ENCODE measurements around the gene ANTXR1. TPM values are rescaled to one million over a fixed set of nuclear protein-coding genes. Genes with fewer than 3 reads are reported as not detected.

The ANTXR1 gene
- polyA plus RNA-seq, 1 donor (not counting 4 experiments of a cell fraction or from before 2014, with no cell fraction given) = 20.4 TPM

- dilution Hi-C loops (cut with MboI; ENCODE audit: extremely low pct_ligation_motif_present, low sequenced_read_pairs) = no loop called here
- Histone ChIP-seq H3K9me3 (ENCODE audit: control insufficient read depth, low read depth, low read length) (no peaks in the 10 kb centered on the region), H4K20me1 (ENCODE audit: control insufficient read depth, extremely low read depth, insufficient read depth, low read length) (no peaks in the 10 kb centered on the region), H2AFZ (ENCODE audit: control insufficient read depth, low read length) (no peak overlapping the region), H3K4me2 (ENCODE audit: control insufficient read depth, extremely low read depth, insufficient read depth, low read depth, low read length) (no peak overlapping the region), H3K4me3 (ENCODE audit: control insufficient read depth in 2 of 3, extremely low read depth in 1 of 3, insufficient read depth in 2 of 3, low read depth in 1 of 3, low read length in 3 of 3) (no peak overlapping the region), H3K36me3 (ENCODE audit: control insufficient read depth in 2 of 2, extremely low read depth in 1 of 2, insufficient read depth in 2 of 2, low read length in 2 of 2) (no peaks in the 10 kb centered on the region), H3K27ac (ENCODE audit: control insufficient read depth, insufficient read depth, low read length) (no peak overlapping the region), H3K9me1 (ENCODE audit: control insufficient read depth, extremely low read depth, insufficient read depth, low read length) (no peaks in the 10 kb centered on the region), H3K27me3 (ENCODE audit: control insufficient read depth, extremely low read depth, insufficient read depth, low read length) (no peaks in the 10 kb centered on the region), H3K9ac (ENCODE audit: control insufficient read depth, extremely low read depth, insufficient read depth, low read length) (no peak overlapping the region), H3K4me1 (ENCODE audit: control insufficient read depth, extremely low read depth, insufficient read depth, low read length) (no peaks in the 10 kb centered on the region), H3K79me2 (ENCODE audit: control insufficient read depth, insufficient read depth, low read length) (no peaks in the 10 kb centered on the region)
- no peak for TF ChIP-seq EZH2 (IDR thresholded peaks at IDR 0.05; ENCODE audit: low read length)
- FAIRE-seq = no peak
- DNase-seq (ENCODE audit: low read depth, low spot score) = no peak
Observed at GRCh38 chr2:68987021-68987503, 25.9 kb upstream of the ANTXR1 start.

- Histone ChIP-seq H2AFZ (ENCODE audit: control insufficient read depth, low read length) (no peak overlapping the region), H3K4me1 (ENCODE audit: control insufficient read depth, extremely low read depth, insufficient read depth, low read length) (no peaks in the 10 kb centered on the region), H3K4me2 (ENCODE audit: control insufficient read depth, extremely low read depth, insufficient read depth, low read depth, low read length) (no peak overlapping the region), H3K79me2 (ENCODE audit: control insufficient read depth, insufficient read depth, low read length) (no peaks in the 10 kb centered on the region), H3K9me1 (ENCODE audit: control insufficient read depth, extremely low read depth, insufficient read depth, low read length) (no peaks in the 10 kb centered on the region), H3K4me3 (ENCODE audit: control insufficient read depth in 2 of 3, extremely low read depth in 1 of 3, insufficient read depth in 2 of 3, low read depth in 1 of 3, low read length in 3 of 3) (no peak overlapping the region), H4K20me1 (ENCODE audit: control insufficient read depth, extremely low read depth, insufficient read depth, low read length) (no peaks in the 10 kb centered on the region), H3K9ac (ENCODE audit: control insufficient read depth, extremely low read depth, insufficient read depth, low read length) (no peak overlapping the region), H3K36me3 (ENCODE audit: control insufficient read depth in 2 of 2, extremely low read depth in 1 of 2, insufficient read depth in 2 of 2, low read length in 2 of 2) (no peaks in the 10 kb centered on the region), H3K27me3 (ENCODE audit: control insufficient read depth, extremely low read depth, insufficient read depth, low read length) (no peaks in the 10 kb centered on the region), H3K27ac (ENCODE audit: control insufficient read depth, insufficient read depth, low read length) (no peak overlapping the region), H3K9me3 (ENCODE audit: control insufficient read depth, low read depth, low read length) (no peaks in the 10 kb centered on the region)
- FAIRE-seq (no peak), DNase-seq (ENCODE audit: low read depth, low spot score) (no peak)
- TF ChIP-seq EZH2 (IDR thresholded peaks at IDR 0.05; ENCODE audit: low read length) = no peak
- dilution Hi-C loops (cut with MboI; ENCODE audit: extremely low pct_ligation_motif_present, low sequenced_read_pairs) = no loop called here
Observed at GRCh38 chr2:68989035-68989434, 23.9 kb upstream of the ANTXR1 start.

DNA sequence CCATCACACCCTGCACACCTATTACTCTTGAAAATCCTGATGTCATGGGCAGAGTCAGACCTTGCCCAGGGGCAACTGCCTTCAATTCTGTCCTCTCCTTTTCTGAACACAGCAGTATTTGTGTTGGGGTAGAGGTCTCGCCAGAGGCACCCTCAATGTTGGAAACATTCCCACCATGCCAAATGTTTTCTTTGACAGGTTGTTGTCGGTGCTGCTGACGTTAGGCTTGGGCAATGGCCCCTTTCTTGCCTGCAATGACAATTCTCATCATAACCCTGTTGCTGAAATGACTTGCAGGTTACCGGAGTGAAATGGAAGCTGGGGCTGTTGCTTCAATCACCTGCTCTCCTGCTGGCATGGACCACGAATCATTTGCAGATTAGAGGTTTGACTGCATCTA, 20.6 kb upstream of the ANTXR1 start:
- no peak for FAIRE-seq
- Histone ChIP-seq H3K36me3 (ENCODE audit: control insufficient read depth in 2 of 2, extremely low read depth in 1 of 2, insufficient read depth in 2 of 2, low read length in 2 of 2) (no peaks in the 10 kb centered on the region), H4K20me1 (ENCODE audit: control insufficient read depth, extremely low read depth, insufficient read depth, low read length) (no peaks in the 10 kb centered on the region), H3K9me3 (ENCODE audit: control insufficient read depth, low read depth, low read length) (no peaks in the 10 kb centered on the region), H3K27ac (ENCODE audit: control insufficient read depth, insufficient read depth, low read length) (no peak overlapping the region), H2AFZ (ENCODE audit: control insufficient read depth, low read length) (no peak overlapping the region), H3K9me1 (ENCODE audit: control insufficient read depth, extremely low read depth, insufficient read depth, low read length) (no peaks in the 10 kb centered on the region), H3K4me3 (ENCODE audit: control insufficient read depth in 2 of 3, extremely low read depth in 1 of 3, insufficient read depth in 2 of 3, low read depth in 1 of 3, low read length in 3 of 3) (no peak overlapping the region), H3K79me2 (ENCODE audit: control insufficient read depth, insufficient read depth, low read length) (no peaks in the 10 kb centered on the region), H3K4me1 (ENCODE audit: control insufficient read depth, extremely low read depth, insufficient read depth, low read length) (no peaks in the 10 kb centered on the region), H3K27me3 (ENCODE audit: control insufficient read depth, extremely low read depth, insufficient read depth, low read length) (peaks cover 4% of the 10 kb centered on the region), H3K9ac (ENCODE audit: control insufficient read depth, extremely low read depth, insufficient read depth, low read length) (no peak overlapping the region), H3K4me2 (ENCODE audit: control insufficient read depth, extremely low read depth, insufficient read depth, low read depth, low read length) (no peak overlapping the region)
- dilution Hi-C loops (cut with MboI; ENCODE audit: extremely low pct_ligation_motif_present, low sequenced_read_pairs) = no loop called here
- no peak for DNase-seq (ENCODE audit: low read depth, low spot score)
- TF ChIP-seq, protein P1, sequence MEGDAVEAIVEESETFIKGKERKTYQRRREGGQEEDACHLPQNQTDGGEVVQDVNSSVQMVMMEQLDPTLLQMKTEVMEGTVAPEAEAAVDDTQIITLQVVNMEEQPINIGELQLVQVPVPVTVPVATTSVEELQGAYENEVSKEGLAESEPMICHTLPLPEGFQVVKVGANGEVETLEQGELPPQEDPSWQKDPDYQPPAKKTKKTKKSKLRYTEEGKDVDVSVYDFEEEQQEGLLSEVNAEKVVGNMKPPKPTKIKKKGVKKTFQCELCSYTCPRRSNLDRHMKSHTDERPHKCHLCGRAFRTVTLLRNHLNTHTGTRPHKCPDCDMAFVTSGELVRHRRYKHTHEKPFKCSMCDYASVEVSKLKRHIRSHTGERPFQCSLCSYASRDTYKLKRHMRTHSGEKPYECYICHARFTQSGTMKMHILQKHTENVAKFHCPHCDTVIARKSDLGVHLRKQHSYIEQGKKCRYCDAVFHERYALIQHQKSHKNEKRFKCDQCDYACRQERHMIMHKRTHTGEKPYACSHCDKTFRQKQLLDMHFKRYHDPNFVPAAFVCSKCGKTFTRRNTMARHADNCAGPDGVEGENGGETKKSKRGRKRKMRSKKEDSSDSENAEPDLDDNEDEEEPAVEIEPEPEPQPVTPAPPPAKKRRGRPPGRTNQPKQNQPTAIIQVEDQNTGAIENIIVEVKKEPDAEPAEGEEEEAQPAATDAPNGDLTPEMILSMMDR (optimal IDR thresholded peaks at IDR 0.05 in 1 of 3, IDR thresholded peaks at IDR 0.05 in 1 of 3, conservative IDR thresholded peaks at IDR 0.05 in 1 of 3; ENCODE audit: extremely low read depth in 1 of 3, insufficient read depth in 2 of 3, low read length in 3 of 3) = no peak
- no peak for TF ChIP-seq EZH2 (IDR thresholded peaks at IDR 0.05; ENCODE audit: low read length)

Data from keratinocyte (primary cell).